DOHH2 (cell line): Measurements from ENCODE around the gene DNAH3.
"Not testable (repeated sequence)": the region's sequence is repeated elsewhere in the genome, so short reads cannot be mapped to it uniquely, and the experiment has no call there.

Experiments
- H3F3A ChIP-seq: fragments of 200-600 bp; sonication (generic), shearing (Covaris generic); 2 replicates; pipeline ENCODE4 v1.6.0; 2016; ENCODE audit warnings: antibody characterized with exemption, mild to moderate bottlenecking; ENCODE audit not compliant: control insufficient read depth, insufficient read depth
- H3K27ac ChIP-seq: fragments of 200-600 bp; sonication (generic); 2 replicates; pipeline ENCODE4 v1.5.1; 2014; ENCODE audit warnings: low read depth, mild to moderate bottlenecking, low read length, moderate library complexity
- H3K27me3 ChIP-seq: fragments of 200-600 bp; sonication (generic); 2 replicates; pipeline ENCODE4 v1.6.1; 2014; ENCODE audit warnings: mild to moderate bottlenecking, low read length, mixed read lengths; ENCODE audit not compliant: control insufficient read depth
- H3K36me3 ChIP-seq: fragments of 200-600 bp; sonication (generic); 2 replicates; pipeline ENCODE4 v1.6.1; 2014; ENCODE audit warnings: mild to moderate bottlenecking, low read length, moderate library complexity, mixed read lengths; ENCODE audit not compliant: control insufficient read depth
- H3K4me1 ChIP-seq: fragments of 200-600 bp; sonication (generic); 2 replicates; pipeline ENCODE4 v1.6.1; 2014; ENCODE audit warnings: mild to moderate bottlenecking, low read length, mixed read lengths; ENCODE audit not compliant: control insufficient read depth
- H3K4me2 ChIP-seq: fragments of 200-600 bp; sonication (generic); 2 replicates; pipeline ENCODE4 v1.6.0; 2014; ENCODE audit warnings: mild to moderate bottlenecking, low read length, moderate library complexity
- H3K4me3 ChIP-seq: fragments of 200-600 bp; sonication (generic); 2 replicates; pipeline ENCODE4 v1.5.1; 2014; ENCODE audit warnings: mild to moderate bottlenecking, low read length, mixed read lengths
- H3K79me2 ChIP-seq: fragments of 200-600 bp; sonication (generic); 2 replicates; pipeline ENCODE4 v1.6.1; 2014; ENCODE audit warnings: mild to moderate bottlenecking, low read length, mixed read lengths; ENCODE audit not compliant: control insufficient read depth
- H3K9me2 ChIP-seq: fragments of 200-600 bp; sonication (generic); replicated peaks from 2 replicates; pipeline ENCODE4 v1.6.1; 2014; ENCODE audit warnings: mild to moderate bottlenecking, low read length, mixed read lengths; ENCODE audit not compliant: control insufficient read depth
- H3K9me3 ChIP-seq: fragments of 200-600 bp; sonication (generic); 2 replicates; pipeline ENCODE4 v1.6.1; 2014; ENCODE audit warnings: antibody characterized with exemption, low read length, mixed read lengths; ENCODE audit not compliant: control insufficient read depth, insufficient read depth
- H4K20me1 ChIP-seq: fragments of 200-600 bp; sonication (generic); 2 replicates; pipeline ENCODE4 v1.6.0; 2014; ENCODE audit warnings: low read depth, mild to moderate bottlenecking, antibody characterized with exemption, low read length, moderate library complexity; ENCODE audit not compliant: control insufficient read depth, insufficient read depth
- CTCF ChIP-seq: fragments of 200-600 bp; sonication (generic); IDR thresholded peaks from one replicate; pipeline ENCODE4 v1.5.1; 2014; ENCODE audit warnings: antibody characterized with exemption, mild to moderate bottlenecking, low read depth, low read length; ENCODE audit not compliant: poor library complexity, severe bottlenecking
- EZH2phosphoT487 ChIP-seq: fragments of 200-600 bp; sonication (generic); IDR thresholded peaks from 2 replicates; pipeline ENCODE4 v1.6.1; 2017; ENCODE audit warnings: borderline replicate concordance, mild to moderate bottlenecking, antibody characterized with exemption, low read length, moderate library complexity, mixed read lengths

The DNAH3 gene

GRCh38 chr16:21197112-21197511, 46.5 kb upstream of the DNAH3 start:
- Histone ChIP-seq H4K20me1 (no peaks in the 10 kb centered on the region), H3K4me1 (no peaks in the 10 kb centered on the region), H3K9me2 (no peaks in the 10 kb centered on the region), H3K27ac (no peak overlapping the region), H3K4me3 (no peak overlapping the region), H3K36me3 (no peaks in the 10 kb centered on the region), H3F3A (no peaks in the 10 kb centered on the region), H3K9me3 (no peaks in the 10 kb centered on the region), H3K79me2 (no peaks in the 10 kb centered on the region), H3K27me3 (peaks cover 50% of the 10 kb centered on the region), H3K4me2 (no peak overlapping the region)
- TF ChIP-seq CTCF, result no peak
- TF ChIP-seq EZH2phosphoT487, result no peak

- H4K20me1 ChIP-seq, H3F3A ChIP-seq, H3K4me2 ChIP-seq, H3K27ac ChIP-seq, H3K4me3 ChIP-seq, H3K4me1 ChIP-seq, H3K9me3 ChIP-seq, H3K79me2 ChIP-seq, H3K9me2 ChIP-seq, H3K36me3 ChIP-seq: not testable (repeated sequence)
- peaks cover 39% of the 10 kb centered on the region for H3K27me3 ChIP-seq
Observed at GRCh38 chr16:21195330-21195729, 44.7 kb upstream of the DNAH3 start.

- Histone ChIP-seq H4K20me1 (no peaks in the 10 kb centered on the region), H3K36me3 (no peaks in the 10 kb centered on the region), H3K4me1 (no peaks in the 10 kb centered on the region), H3K27me3 (peaks cover 38% of the 10 kb centered on the region), H3K4me3 (no peak overlapping the region), H3K79me2 (no peaks in the 10 kb centered on the region), H3F3A (no peaks in the 10 kb centered on the region), H3K9me2 (no peaks in the 10 kb centered on the region), H3K9me3 (no peaks in the 10 kb centered on the region), H3K27ac (no peak overlapping the region), H3K4me2 (no peak overlapping the region)
- no peak for TF ChIP-seq EZH2phosphoT487
- TF ChIP-seq CTCF, result no peak
Observed at GRCh38 chr16:21194771-21195301, 44.2 kb upstream of the DNAH3 start.

- Histone ChIP-seq H4K20me1 (no peaks in the 10 kb centered on the region), H3K4me1 (peaks cover 3% of the 10 kb centered on the region), H3K9me2 (no peaks in the 10 kb centered on the region), H3K36me3 (no peaks in the 10 kb centered on the region), H3K9me3 (no peaks in the 10 kb centered on the region), H3K4me2 (no peak overlapping the region), H3K4me3 (no peak overlapping the region), H3K27me3 (peaks cover 32% of the 10 kb centered on the region), H3K79me2 (no peaks in the 10 kb centered on the region), H3K27ac (no peak overlapping the region), H3F3A (no peaks in the 10 kb centered on the region)
- no peak for TF ChIP-seq CTCF
- no peak for TF ChIP-seq EZH2phosphoT487
Observed at GRCh38 chr16:21192991-21193390, 42.3 kb upstream of the DNAH3 start.
